H1 (cell line): Measurements from ENCODE around the gene TNS2. TPM values are rescaled to one million over a fixed set of nuclear protein-coding genes. Genes with fewer than 3 reads are reported as not detected.

Source experiments
- CTCF ChIA-PET: fragments of 300-600 bp; sonication (Branson Sonifier 250); formaldehyde crosslinking; loops from one replicate; lab custom pipeline; 2021; ENCODE audit not compliant: partially characterized antibody; lab: Charles Lee
- POLR2A ChIA-PET: fragments of 300-600 bp; sonication (Branson Sonifier 250); formaldehyde crosslinking; loops from one replicate; lab custom pipeline; 2021; ENCODE audit warnings: inconsistent platforms; ENCODE audit not compliant: partially characterized antibody; lab: Charles Lee
- DNase-seq, 2 experiments: peaks; one replicate each; pipeline versions ENCODE4 v3.0.0 to v3.0.0-alpha.2; 2010 to 2022; ENCODE audit warnings: low spot score in 2 of 2, low read depth in 1 of 2, mixed read lengths in 1 of 2
- FAIRE-seq: peaks from 2 replicates; lab custom pipeline; 2011; peaks lifted over from hg19 to GRCh38; lab: Jason Lieb, UNC
- H2AFZ ChIP-seq: 2 replicates; pipeline ENCODE4 v1.8.1; 2012; ENCODE audit warnings: low read length, inconsistent platforms
- H2AK5ac ChIP-seq: 2 replicates; pipeline ENCODE4 v1.6.1; 2013; ENCODE audit warnings: low read depth, low read length
- H2BK120ac ChIP-seq: replicated peaks from 2 replicates; pipeline ENCODE3; 2013; ENCODE audit warnings: low read depth, low read length, inconsistent platforms
- H2BK12ac ChIP-seq: 2 replicates; pipeline ENCODE4 v1.6.1; 2013; ENCODE audit warnings: low read depth, low read length
- H2BK15ac ChIP-seq: 2 replicates; pipeline ENCODE4 v1.6.1; 2013; ENCODE audit warnings: low read length
- H2BK20ac ChIP-seq: 2 replicates; pipeline ENCODE4 v1.6.1; 2013; ENCODE audit warnings: low read length
- H2BK5ac ChIP-seq: 2 replicates; pipeline ENCODE4 v1.6.1; 2013; ENCODE audit warnings: low read depth, low read length
- H3K14ac ChIP-seq: 2 replicates; pipeline ENCODE4 v1.6.1; 2013; ENCODE audit warnings: inconsistent platforms; ENCODE audit not compliant: insufficient read length
- H3K18ac ChIP-seq: 2 replicates; pipeline ENCODE4 v1.6.1; 2013; ENCODE audit warnings: low read length; ENCODE audit errors: extremely low read depth
- H3K23ac ChIP-seq: 2 replicates; pipeline ENCODE4 v1.6.1; 2013; ENCODE audit warnings: inconsistent platforms; ENCODE audit not compliant: insufficient read length
- H3K23me2 ChIP-seq: 2 replicates; pipeline ENCODE4 v1.6.1; 2013; ENCODE audit warnings: low read depth, low read length
- H3K27ac ChIP-seq: 2 replicates; pipeline ENCODE4 v1.6.1; 2011; ENCODE audit warnings: low read depth, low read length, inconsistent platforms
- H3K27me3 ChIP-seq, 4 experiments: replicated peaks in 1 of 4; 1 replicate in 1 of 4; 2 replicates in 3 of 4; pipeline versions ENCODE4 v1.6.1 to v1.8.1; 2011 to 2013; ENCODE audit warnings: low read length in 3 of 4, mild to moderate bottlenecking in 3 of 4, inconsistent platforms in 2 of 4, mixed read lengths in 2 of 4, moderate library complexity in 1 of 4; ENCODE audit not compliant: control insufficient read depth in 3 of 4, insufficient read depth in 3 of 4; ENCODE audit errors: extremely low read depth in 1 of 4
- H3K36me3 ChIP-seq, 4 experiments: 2 replicates each; pipeline versions ENCODE4 v1.6.1 to v1.8.1; 2011 to 2013; ENCODE audit warnings: mild to moderate bottlenecking in 4 of 4, low read length in 3 of 4, moderate library complexity in 2 of 4, control low read depth in 1 of 4, inconsistent platforms in 1 of 4; ENCODE audit not compliant: insufficient read depth in 4 of 4, control insufficient read depth in 2 of 4
- H3K4ac ChIP-seq: replicated peaks from 2 replicates; pipeline ENCODE3; 2013; ENCODE audit warnings: low read length, low read depth, mixed read lengths, inconsistent platforms; ENCODE audit not compliant: insufficient read length
- H3K4me1 ChIP-seq, 4 experiments: replicated peaks in 1 of 4; 1 replicate in 1 of 4; 2 replicates in 3 of 4; pipeline versions ENCODE4 v1.6.1 to v1.8.1; 2011 to 2013; ENCODE audit warnings: low read length in 3 of 4, inconsistent platforms in 2 of 4, mixed read lengths in 1 of 4; ENCODE audit not compliant: insufficient read depth in 4 of 4, control insufficient read depth in 3 of 4
- H3K4me2 ChIP-seq, 2 experiments: 2 replicates each; pipeline versions ENCODE4 v1.6.1 to v1.8.1; 2011 to 2013; ENCODE audit warnings: low read depth in 2 of 2, low read length in 2 of 2, control low read depth in 1 of 2, inconsistent platforms in 1 of 2, mild to moderate bottlenecking in 1 of 2; ENCODE audit not compliant: insufficient read depth in 1 of 2
- H3K4me3 ChIP-seq, 4 experiments: fragments of 200-600, 300-600 bp in 1 of 4; sonication (generic), shearing (Covaris generic), sonication (Bioruptor Twin) in 1 of 4; 2 replicates each; pipeline versions ENCODE4 v1.5.1 to v1.8.1; 2011 to 2016; ENCODE audit warnings: low read length in 4 of 4, low read depth in 3 of 4, control low read depth in 2 of 4, inconsistent platforms in 2 of 4, mild to moderate bottlenecking in 2 of 4, mixed read lengths in 1 of 4, moderate library complexity in 1 of 4; ENCODE audit not compliant: insufficient read depth in 2 of 4; ENCODE audit errors: extremely low read depth in 1 of 4
- H3K56ac ChIP-seq: replicated peaks from 2 replicates; pipeline ENCODE3; 2013; ENCODE audit warnings: low read depth, mild to moderate bottlenecking, mixed read lengths, low read length, inconsistent platforms; ENCODE audit not compliant: insufficient read length
- H3K79me1 ChIP-seq: 2 replicates; pipeline ENCODE4 v1.6.1; 2013; ENCODE audit warnings: low read depth, low read length, control low read depth
- H3K79me2 ChIP-seq, 2 experiments: 2 replicates each; pipeline versions ENCODE4 v1.6.1 to v1.8.1; 2012 to 2013; ENCODE audit warnings: low read length in 2 of 2, mild to moderate bottlenecking in 2 of 2, inconsistent platforms in 1 of 2; ENCODE audit not compliant: insufficient read depth in 2 of 2, control insufficient read depth in 1 of 2
- H3K9ac ChIP-seq, 4 experiments: replicated peaks in 1 of 4; 1 replicate in 1 of 4; 2 replicates in 3 of 4; pipeline versions ENCODE4 v1.6.1 to v1.8.1; 2011 to 2013; ENCODE audit warnings: low read depth in 3 of 4, low read length in 3 of 4, control low read depth in 2 of 4, mild to moderate bottlenecking in 2 of 4, moderate library complexity in 2 of 4, inconsistent platforms in 1 of 4; ENCODE audit errors: extremely low read depth in 1 of 4
- H3K9me3 ChIP-seq, 2 experiments: 2 replicates each; pipeline versions ENCODE4 v1.6.1 to v1.8.1; 2012 to 2013; ENCODE audit warnings: mild to moderate bottlenecking in 2 of 2, moderate library complexity in 2 of 2, control low read depth in 1 of 2, inconsistent platforms in 1 of 2, low read depth in 1 of 2, low read length in 1 of 2, mixed read lengths in 1 of 2; ENCODE audit not compliant: insufficient read depth in 2 of 2
- H4K20me1 ChIP-seq, 2 experiments: replicated peaks in 1 of 2; 2 replicates each; pipeline versions ENCODE3 to v1.8.1; 2011 to 2013; ENCODE audit warnings: inconsistent platforms in 2 of 2, low read length in 2 of 2, mild to moderate bottlenecking in 1 of 2; ENCODE audit not compliant: insufficient read depth in 2 of 2, control insufficient read depth in 1 of 2
- H4K5ac ChIP-seq: 2 replicates; pipeline ENCODE4 v1.6.1; 2013; ENCODE audit warnings: low read length, low read depth, mixed read lengths, inconsistent platforms; ENCODE audit not compliant: insufficient read length
- H4K8ac ChIP-seq: 2 replicates; pipeline ENCODE4 v1.8.0; 2013; ENCODE audit warnings: mild to moderate bottlenecking, moderate library complexity, low read length, inconsistent platforms; ENCODE audit not compliant: insufficient read depth; ENCODE audit errors: extremely low read depth
- H4K91ac ChIP-seq: replicated peaks from 2 replicates; pipeline ENCODE3; 2013; ENCODE audit warnings: low read length, mixed read lengths, inconsistent platforms; ENCODE audit not compliant: insufficient read length
- POLR2A ChIP-seq, 2 experiments: IDR thresholded peaks; 1 replicate in 1 of 2; 2 replicates in 1 of 2; pipeline ENCODE4 v1.6.1; 2011; ENCODE audit warnings: low read depth in 2 of 2, low read length in 2 of 2, mild to moderate bottlenecking in 2 of 2; ENCODE audit errors: control extremely low read depth in 1 of 2
- RXRA ChIP-seq: IDR thresholded peaks from 2 replicates; pipeline ENCODE4 v1.6.1; 2011; ENCODE audit warnings: low read depth, mild to moderate bottlenecking, low read length, moderate library complexity; ENCODE audit not compliant: insufficient read depth
- WGBS, 2 experiments: shearing (Covaris generic) in 1 of 2; methylation state at CpG; one replicate each; pipeline versions ENCODE4 v1.1.6 to v1.1.7; 2013 to 2015; ENCODE audit warnings: low lambda C conversion rate in 2 of 2, mixed read lengths in 2 of 2, inconsistent platforms in 1 of 2, low coverage in 1 of 2, missing lambda C conversion rate in 1 of 2; ENCODE audit not compliant: insufficient replicate concordance in 2 of 2, insufficient coverage in 1 of 2, insufficient read length in 1 of 2; ENCODE audit errors: extremely low coverage in 1 of 2, missing lambda C conversion rate in 1 of 2; 5-methylcytosine and 5-hydroxymethylcytosine counted together
- polyA plus RNA-seq, 7 experiments: library from polyadenylated mRNA; depleted of rRNA in 3 of 7; stranded (reverse) in 5 of 7; unstranded in 2 of 7; fragments of >200 nt in 5 of 7; fragments of 200-250 nt in 2 of 7; gene quantifications; 1 replicate in 5 of 7; 2 replicates in 1 of 7; 4 replicates in 1 of 7; pipeline versions ENCODE4 v1.2.1 to v1.2.3, GENCODE V29; 2011 to 2013; ENCODE audit warnings: missing spikeins in 2 of 7, mixed read lengths in 2 of 7
- total RNA-seq: library from RNA; stranded (reverse); fragmentation: NEBNext Ultra II Directional; extraction: Animal tissue kit (Norgen Biotek cat#: 25700); gene quantifications from 2 replicates; pipeline ENCODE4 v1.2.1, GENCODE V29; 2021
- TF ChIP-seq, protein P1 (sequence below), 3 experiments: IDR thresholded peaks; 1 replicate in 2 of 3; 2 replicates in 1 of 3; pipeline versions ENCODE4 v1.5.1 to v1.6.1; 2011; ENCODE audit warnings: low read length in 3 of 3, mild to moderate bottlenecking in 3 of 3, inconsistent platforms in 2 of 3, low read depth in 1 of 3, moderate library complexity in 1 of 3; ENCODE audit not compliant: insufficient read depth in 1 of 3; ENCODE audit errors: control extremely low read depth in 1 of 3

Gene TNS2
- total and polyA plus RNA-seq, 2 of the 8 experiments (the other 6 are each of a cell fraction or from before 2014, with no cell fraction given) = 2.8 to 4.7 TPM

DNA sequence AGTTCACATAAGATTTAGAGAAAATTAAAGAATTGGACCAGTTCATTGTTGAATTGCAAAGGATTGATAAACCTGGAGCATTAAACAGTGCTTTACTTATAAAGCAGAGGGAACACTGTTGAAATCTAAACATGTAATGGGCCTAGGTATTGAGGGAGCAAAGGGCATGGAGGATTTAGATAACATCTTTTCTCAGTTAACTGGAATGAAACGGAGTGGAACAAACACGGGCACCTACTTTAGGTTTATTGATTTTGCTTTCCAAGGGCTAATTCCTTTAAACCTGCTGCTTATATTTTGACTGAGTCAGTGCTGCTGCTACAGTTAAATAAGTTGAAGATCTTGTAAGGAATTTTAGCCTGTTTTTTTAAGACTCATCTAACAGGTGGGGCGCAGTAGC, 38.0 kb upstream of the TNS2 start:
- peaks cover 81 to 99% of the 10 kb centered on the region in 2 experiments for H3K79me2 ChIP-seq
- H4K8ac ChIP-seq = no peak overlapping the region
- no peak overlapping the region for H4K91ac ChIP-seq
- no peak overlapping the region for H2AK5ac ChIP-seq
- H2BK15ac ChIP-seq = no peak overlapping the region
- FAIRE-seq (no peak), DNase-seq (no peak)
- no peak overlapping the region for H3K14ac ChIP-seq
- H2BK120ac ChIP-seq = no peak overlapping the region
- H3K4ac ChIP-seq = no peak overlapping the region
- no peak for TF ChIP-seq RXRA
- TF ChIP-seq, protein P1, sequence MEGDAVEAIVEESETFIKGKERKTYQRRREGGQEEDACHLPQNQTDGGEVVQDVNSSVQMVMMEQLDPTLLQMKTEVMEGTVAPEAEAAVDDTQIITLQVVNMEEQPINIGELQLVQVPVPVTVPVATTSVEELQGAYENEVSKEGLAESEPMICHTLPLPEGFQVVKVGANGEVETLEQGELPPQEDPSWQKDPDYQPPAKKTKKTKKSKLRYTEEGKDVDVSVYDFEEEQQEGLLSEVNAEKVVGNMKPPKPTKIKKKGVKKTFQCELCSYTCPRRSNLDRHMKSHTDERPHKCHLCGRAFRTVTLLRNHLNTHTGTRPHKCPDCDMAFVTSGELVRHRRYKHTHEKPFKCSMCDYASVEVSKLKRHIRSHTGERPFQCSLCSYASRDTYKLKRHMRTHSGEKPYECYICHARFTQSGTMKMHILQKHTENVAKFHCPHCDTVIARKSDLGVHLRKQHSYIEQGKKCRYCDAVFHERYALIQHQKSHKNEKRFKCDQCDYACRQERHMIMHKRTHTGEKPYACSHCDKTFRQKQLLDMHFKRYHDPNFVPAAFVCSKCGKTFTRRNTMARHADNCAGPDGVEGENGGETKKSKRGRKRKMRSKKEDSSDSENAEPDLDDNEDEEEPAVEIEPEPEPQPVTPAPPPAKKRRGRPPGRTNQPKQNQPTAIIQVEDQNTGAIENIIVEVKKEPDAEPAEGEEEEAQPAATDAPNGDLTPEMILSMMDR (IDR thresholded peaks at IDR 0.05; ENCODE audit: control extremely low read depth in 1 of 3, insufficient read depth in 1 of 3, low read depth in 1 of 3, low read length in 3 of 3) = no peak
- 0 out of 3 replicates have a peak, but pooled peaks of 1 of the 2 experiments have one; percentile 46 for TF ChIP-seq POLR2A (IDR thresholded peaks at IDR 0.05; ENCODE audit: control extremely low read depth in 1 of 2, low read depth in 2 of 2, low read length in 2 of 2)
- no peak overlapping the region for H2AFZ ChIP-seq
- no peak overlapping the region for H3K27ac ChIP-seq
- no peaks in the 10 kb centered on the region for H3K27me3 ChIP-seq
- H3K56ac ChIP-seq = no peak overlapping the region
- no peak overlapping the region for H3K9ac ChIP-seq
- no peak overlapping the region for H3K18ac ChIP-seq
- H4K20me1 ChIP-seq = peaks cover 23 to 24% of the 10 kb centered on the region in 2 experiments
- no peak overlapping the region for H3K23ac ChIP-seq
- H3K36me3 ChIP-seq = peaks cover 2 to 49% (median 5%) of the 10 kb centered on the region in 4 experiments; a peak in 6 of 8 replicates
- no peaks in the 10 kb centered on the region for H3K79me1 ChIP-seq
- ChIA-PET CTCF (interaction anchor here (2.3 kb wide), 1 partner anchor 13 kb away, joined by 12 read pairs; no protein-coding TSS in a partner anchor), POLR2A (interaction anchor here (0.8 to 15.4 kb wide), 6 partner anchors 10 to 107 kb away, joined by 3 to 711 read pairs (median 3); partner anchors contain the start of genes KRT8 and TNS2)
- H4K5ac ChIP-seq = no peak overlapping the region
- H3K9me3 ChIP-seq = no peaks in the 10 kb centered on the region
- no peak overlapping the region for H2BK20ac ChIP-seq
- H3K4me1 ChIP-seq = peaks cover 0 to 3% (median 2%) of the 10 kb centered on the region in 4 experiments; a peak in 3 of 7 replicates
- no peak overlapping the region for H3K4me3 ChIP-seq
- H2BK5ac ChIP-seq = no peak overlapping the region
- peaks cover 8% of the 10 kb centered on the region; the same call in 1 of the 2 replicates for H3K23me2 ChIP-seq
- no peak overlapping the region; a peak in 1 of 4 replicates for H3K4me2 ChIP-seq
- H2BK12ac ChIP-seq = no peak overlapping the region
- WGBS, 2 experiments = 88% methylated on average over 3 of the region's 3 CpGs; no CpG with 5 or more reads in 1 of the 2 experiments
